OCI-LY3 (cell line): ENCODE data around the gene P4HB.

Experiments
- EZH2phosphoT487 ChIP-seq: fragments of 200-600 bp; shearing (Covaris generic); IDR thresholded peaks from 2 replicates; pipeline ENCODE4 v1.6.1; 2018; ENCODE audit warnings: antibody characterized with exemption, mixed run types, low read depth
- TF ChIP-seq, protein P1 (sequence below): fragments of 200-600, 300-600 bp; sonication (generic); IDR thresholded peaks from 2 replicates; pipeline ENCODE4 v1.5.1; 2014; ENCODE audit warnings: antibody characterized with exemption, low read length, low read depth

DNA sequence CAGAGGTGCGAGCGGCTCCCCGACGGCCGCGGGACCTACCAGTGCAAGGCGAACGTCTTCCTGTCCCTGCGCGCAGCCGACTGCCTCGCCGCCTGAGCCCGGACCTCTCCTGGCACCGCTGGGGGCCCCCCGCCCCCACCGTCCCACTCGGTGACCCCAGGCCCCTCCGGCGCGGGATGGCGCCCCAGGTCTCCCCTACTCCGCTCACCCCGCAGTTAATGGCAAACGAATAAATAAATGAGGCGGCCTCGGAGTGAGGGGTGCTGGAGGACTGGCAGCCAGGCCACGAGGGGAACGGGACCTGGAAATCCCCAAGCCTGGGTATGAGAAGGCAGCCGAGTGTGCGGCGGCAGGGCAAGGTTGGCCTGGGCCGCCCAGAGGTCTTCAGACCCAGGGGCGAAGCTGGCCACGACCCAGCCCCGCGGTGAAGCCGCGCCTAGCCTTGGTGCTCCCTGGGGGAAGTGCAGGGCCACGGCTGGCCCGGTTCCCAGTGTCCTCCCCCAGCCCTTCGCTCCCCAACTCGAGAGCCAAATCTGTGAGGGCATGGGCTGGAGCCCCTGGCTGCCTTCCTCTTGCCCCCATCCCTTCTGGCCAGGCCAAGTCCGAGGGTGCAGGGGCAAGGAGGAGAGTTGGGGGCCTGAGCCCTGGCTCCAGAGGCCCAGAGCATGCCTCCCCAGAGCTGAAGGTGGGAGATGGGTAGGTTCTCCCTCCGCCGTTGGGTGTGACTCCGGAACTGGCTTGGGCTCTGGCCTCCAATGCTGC is 42.5 kb upstream of the P4HB start:
- TF ChIP-seq, protein P1, sequence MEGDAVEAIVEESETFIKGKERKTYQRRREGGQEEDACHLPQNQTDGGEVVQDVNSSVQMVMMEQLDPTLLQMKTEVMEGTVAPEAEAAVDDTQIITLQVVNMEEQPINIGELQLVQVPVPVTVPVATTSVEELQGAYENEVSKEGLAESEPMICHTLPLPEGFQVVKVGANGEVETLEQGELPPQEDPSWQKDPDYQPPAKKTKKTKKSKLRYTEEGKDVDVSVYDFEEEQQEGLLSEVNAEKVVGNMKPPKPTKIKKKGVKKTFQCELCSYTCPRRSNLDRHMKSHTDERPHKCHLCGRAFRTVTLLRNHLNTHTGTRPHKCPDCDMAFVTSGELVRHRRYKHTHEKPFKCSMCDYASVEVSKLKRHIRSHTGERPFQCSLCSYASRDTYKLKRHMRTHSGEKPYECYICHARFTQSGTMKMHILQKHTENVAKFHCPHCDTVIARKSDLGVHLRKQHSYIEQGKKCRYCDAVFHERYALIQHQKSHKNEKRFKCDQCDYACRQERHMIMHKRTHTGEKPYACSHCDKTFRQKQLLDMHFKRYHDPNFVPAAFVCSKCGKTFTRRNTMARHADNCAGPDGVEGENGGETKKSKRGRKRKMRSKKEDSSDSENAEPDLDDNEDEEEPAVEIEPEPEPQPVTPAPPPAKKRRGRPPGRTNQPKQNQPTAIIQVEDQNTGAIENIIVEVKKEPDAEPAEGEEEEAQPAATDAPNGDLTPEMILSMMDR: no peak
- TF ChIP-seq EZH2phosphoT487: no peak
